GM18502 (cell line): ENCODE data around the gene USP24.
"Not testable (repeated sequence)": the region's sequence is repeated elsewhere in the genome, so short reads cannot be mapped to it uniquely, and the experiment has no call there.

Source experiments
- ATAC-seq: cut with Tn5 transposase; IDR thresholded peaks from one replicate; pipeline ENCODE4 v1.9.1; 2021; ENCODE audit warnings: mild to moderate bottlenecking; ENCODE audit not compliant: unreplicated experiment, poor library complexity

Gene USP24

DNA sequence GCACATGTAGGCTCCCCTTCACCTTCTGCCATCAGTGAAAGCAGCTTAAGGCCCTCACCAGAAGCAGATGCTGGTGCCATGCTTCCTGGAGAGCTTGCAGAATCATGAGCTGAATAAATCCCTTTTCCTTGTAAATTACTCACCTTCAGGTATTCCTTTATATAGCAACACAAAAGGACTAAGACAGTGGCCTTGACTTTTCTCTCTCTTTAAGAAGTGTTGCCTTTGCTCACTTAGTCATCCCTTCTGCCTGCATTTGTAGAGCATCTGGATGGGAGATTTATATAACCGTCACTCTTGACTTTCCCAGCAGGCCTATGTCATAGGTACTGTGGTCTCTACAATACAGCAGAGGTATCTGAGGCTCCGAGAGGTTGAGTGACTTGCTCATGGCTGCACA is 172.2 kb downstream of the USP24 start:
- no peak for ATAC-seq

DNA sequence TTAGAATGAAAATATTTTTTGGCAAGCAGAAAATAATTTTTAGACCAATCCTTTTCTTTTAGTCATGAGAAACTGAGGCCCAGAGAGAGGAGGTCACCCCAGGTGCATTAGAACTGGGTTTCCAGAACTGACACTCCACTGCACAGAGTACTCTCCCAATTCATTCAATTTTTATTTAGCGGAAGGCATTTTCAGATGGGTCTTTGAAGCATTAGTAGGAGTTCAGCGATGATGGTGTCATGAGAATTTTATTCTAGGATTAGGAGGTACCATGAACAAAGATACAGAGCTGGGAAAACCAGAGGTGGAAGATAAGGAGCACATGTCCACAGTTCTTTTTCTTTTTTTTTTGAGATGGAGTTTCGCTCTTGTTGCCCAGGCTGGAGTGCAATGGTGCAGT is 173.6 kb downstream of the USP24 start:
- no peak for ATAC-seq

- no peak for ATAC-seq
Measured at GRCh38 chr1:55040933-55041494, 174.2 kb downstream of the USP24 start.

GRCh38 chr1:55040083-55040932 is 174.9 kb downstream of the USP24 start:
- ATAC-seq = no peak

GRCh38 chr1:55039342-55040082 is 175.7 kb downstream of the USP24 start, which contains the start of gene PCSK9:
Gene PCSK9 (plus strand): TSS chr1:55039548. CDS start chr1:55039838, 290 bp downstream.
- ATAC-seq = no peak

- no peak for ATAC-seq
Measured at GRCh38 chr1:55038974-55039341, 176.2 kb downstream of the USP24 start.

- ATAC-seq = no peak
Measured at GRCh38 chr1:55038552-55038838, 176.7 kb downstream of the USP24 start.

- ATAC-seq = no peak
Measured at GRCh38 chr1:55037733-55038551, 177.2 kb downstream of the USP24 start.

GRCh38 chr1:55035904-55036303 is 179.3 kb downstream of the USP24 start:
- no peak for ATAC-seq

DNA sequence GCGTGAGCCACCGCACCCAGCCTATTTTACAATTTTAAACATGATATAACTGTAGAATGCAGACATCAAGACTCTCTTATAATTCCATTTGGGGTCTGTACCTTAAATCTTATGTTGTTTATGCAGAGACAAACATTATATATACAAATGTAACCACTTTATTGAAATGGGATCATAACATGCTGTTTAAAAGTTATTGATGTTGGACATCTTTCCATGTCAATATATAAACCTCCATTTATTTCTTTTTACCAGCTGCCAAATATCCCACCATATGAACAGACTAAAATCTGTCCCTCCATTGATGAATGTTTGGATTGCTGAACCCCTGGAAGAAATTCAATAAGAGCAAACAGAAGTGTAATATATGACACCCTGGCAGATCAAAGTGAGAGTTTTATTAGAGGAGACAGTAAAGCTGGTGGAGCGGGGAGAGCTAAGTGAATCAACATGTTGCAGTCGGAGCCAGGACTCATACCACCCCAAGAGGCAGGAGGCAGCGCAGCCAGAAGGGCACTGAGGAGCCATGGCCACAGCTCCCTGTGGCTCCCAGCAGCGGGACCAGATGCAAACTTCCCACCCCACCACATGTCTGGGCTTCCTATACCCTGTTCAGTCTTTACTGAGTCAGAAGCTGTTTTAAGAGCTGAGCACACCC is 180.6 kb downstream of the USP24 start:
- ATAC-seq = no peak

- ATAC-seq = no peak
Measured at GRCh38 chr1:55033265-55033614, 181.9 kb downstream of the USP24 start.

DNA sequence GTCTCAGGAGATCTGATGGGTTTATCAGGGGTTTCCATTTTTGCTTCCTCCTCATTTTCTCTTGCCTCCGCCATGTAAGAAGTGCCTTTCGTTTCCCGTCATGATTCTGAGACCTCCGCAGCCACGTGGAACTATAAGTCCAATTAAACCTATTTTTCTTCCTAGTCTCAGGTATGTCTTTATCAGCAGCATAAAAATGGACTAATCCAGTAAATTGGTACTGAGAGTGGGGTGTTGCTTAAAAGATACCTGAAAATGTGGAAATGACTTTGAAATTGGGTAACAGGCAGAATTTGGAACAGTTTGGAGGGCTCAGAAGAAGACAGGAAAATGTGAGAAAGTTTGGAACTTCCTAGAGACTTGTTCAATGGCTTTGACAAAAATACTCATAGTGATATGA is 184.1 kb downstream of the USP24 start:
- not testable (repeated sequence) for ATAC-seq

- not testable (repeated sequence) for ATAC-seq
Measured at GRCh38 chr1:55026682-55027081, 188.5 kb downstream of the USP24 start.

DNA sequence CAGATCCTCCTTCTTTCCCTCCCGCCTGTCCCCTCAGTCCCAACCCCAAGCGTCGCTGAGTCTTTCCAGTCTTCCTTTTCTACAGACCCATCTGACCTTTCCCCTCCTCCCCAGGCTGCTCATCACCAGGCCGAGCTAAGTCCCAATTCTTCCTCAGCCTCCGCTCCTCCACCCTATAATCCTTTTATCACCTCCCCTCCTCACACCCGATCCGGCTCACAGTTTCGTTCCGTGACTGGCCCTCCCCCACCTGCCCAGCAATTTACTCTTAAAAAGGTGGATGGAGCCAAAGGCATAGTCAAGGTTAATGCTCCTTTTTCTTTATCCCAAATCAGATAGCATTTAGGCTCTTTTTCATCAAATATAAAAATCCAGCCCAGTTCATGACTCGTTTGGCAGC is 191.0 kb downstream of the USP24 start:
- ATAC-seq = not testable (repeated sequence)

GRCh38 chr1:55021942-55022546 is 193.1 kb downstream of the USP24 start:
- ATAC-seq = peak; percentile 80

DNA sequence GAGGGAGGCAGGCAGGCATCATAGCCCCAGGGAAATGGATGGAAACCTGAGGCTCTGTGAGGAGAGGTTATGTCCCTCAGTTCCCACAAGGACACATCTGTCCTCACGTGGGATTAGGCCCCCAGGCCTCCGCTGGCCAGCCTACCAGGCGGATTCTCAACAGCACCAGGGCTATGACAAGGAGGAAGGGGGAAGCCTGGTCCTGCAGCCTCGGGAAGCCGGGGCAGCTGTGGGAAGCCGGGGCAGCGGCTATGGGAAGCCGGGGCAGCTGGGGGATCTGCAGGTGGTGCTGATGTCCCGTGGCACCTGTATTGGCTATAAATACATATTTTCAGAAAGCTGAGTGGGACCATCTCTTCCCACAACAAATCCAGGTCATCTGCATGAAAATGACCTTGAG is 196.8 kb downstream of the USP24 start:
- ATAC-seq = no peak
